ENCODE data around the gene SLC40A1.

SLC40A1 gene

DNA sequence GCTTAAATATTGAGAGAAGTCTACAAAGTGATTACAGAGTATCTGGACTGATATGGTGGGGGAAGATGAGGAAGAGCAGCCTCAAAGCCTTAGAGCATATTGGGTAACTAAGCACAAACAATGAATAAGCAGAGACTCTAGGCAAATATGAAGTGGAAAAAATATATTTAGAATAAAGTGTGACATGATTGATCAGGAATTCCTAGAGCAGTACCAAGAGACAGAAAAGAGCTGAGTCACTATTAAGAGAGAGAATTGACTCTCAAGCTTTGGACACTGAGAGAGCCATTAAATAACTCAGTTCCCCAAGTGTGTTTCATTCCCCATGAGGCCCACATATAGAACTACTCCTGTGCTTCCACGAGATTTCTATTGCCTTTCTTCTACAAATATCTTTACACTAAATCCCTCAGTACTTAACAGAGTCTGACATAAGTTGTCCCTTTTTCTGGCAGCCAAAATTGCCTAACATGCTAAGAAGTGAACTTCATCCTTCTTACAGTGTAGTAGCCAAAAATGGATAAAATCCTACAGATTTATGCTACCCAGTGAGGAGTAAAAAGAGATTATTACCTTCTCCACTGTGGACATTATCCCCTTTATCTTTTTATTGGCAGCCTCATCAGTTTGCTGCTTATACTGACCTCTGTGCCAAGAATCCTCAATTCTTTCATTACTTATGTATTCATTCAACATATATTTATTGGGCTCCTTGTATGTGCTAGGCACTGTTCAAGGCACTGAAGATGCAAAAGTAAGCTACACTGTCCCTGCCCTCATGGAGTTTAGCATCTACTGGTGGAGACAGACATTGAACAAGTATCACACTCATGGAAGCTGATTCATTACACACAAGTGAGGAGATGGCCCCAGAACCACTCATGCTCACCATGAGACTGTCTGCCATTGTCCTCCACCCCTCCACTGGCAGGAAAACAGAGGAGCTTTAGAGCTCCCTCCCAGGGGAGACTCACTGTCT, 45.4 kb downstream of the SLC40A1 start:
- no peak for DNase-seq

DNA sequence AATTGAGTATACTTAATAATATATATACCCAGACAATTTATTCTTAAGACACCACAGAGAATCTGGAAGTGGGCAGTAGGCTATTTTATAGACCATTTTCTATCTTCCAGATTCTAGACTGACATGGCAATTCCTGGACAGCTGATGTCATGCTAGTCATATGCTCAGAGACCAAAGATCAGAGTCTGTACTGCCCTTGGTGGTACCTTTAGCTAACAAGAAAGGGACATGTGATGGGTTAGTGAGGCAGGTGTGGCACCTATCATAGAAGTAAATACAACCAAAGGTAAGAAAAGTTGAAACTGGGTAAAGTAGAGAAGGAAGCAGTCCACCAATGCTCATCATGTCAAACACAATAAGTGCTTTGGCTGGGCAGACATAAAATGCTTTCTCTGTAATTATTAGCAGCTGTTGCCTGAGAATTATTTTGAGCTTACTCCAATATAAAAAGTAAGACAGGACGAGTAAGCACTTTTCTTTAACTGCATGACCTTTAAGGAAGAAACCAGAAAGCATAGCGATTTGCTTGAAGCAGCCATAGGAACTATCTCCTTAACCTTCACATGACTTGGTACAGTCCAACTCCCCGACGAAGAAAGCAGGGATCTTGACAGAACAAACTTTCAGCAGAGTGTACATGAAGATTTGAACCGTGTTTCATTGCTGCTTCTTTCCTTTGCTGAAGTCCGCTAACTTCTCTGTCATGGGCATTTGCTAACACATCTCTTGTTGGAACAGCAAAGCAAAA, 47.1 kb downstream of the SLC40A1 start:
- DNase-seq, result no peak

DNA sequence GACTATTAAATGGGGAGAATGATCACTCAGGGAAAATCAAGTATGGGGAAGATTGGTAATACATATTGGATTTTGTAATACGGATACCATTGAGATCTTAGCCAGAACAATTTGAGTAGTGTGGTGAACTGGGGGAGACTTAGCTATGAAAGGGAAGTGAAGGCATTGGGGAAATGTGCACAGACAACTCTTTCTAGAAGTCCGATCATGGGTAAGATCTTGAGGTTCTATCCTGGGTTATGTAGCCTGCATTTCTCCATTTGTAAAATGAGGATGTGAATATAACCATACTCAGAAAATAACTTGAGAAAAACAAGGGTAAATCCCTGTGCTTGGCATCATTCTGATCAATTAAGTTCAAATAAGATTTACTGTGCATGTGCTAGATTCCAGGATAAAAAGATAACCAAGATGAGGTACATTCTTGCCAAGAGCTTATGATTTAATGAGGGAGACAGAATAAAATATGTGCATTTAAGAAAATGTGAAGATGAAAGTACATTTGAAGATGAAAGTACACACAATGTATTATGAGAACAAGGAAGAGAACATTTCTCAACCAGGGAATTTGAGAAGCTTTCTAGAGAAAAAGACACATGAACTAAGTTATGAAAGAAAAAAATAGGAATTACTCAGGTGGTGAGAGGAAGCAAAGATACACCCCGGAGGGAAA, 49.5 kb downstream of the SLC40A1 start:
- no peak for DNase-seq

DNA sequence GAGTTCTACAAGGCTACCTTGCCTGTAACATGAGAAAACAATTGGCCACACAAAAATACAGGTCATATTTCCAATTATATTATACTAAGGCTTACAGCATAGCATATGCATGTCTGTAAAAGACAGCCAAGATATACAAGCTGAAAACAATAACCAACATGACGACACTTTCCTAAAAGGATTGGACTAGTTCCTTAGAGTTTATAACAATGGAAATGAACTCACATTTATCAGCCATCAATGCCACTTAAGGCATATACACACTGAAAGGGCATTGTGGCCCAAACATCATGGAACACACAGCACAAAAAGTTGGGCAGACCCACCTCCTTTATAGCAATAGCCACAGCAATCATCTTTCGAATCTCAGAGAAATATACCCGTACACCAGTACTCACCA, 52.0 kb downstream of the SLC40A1 start:
- DNase-seq, result no peak

DNA sequence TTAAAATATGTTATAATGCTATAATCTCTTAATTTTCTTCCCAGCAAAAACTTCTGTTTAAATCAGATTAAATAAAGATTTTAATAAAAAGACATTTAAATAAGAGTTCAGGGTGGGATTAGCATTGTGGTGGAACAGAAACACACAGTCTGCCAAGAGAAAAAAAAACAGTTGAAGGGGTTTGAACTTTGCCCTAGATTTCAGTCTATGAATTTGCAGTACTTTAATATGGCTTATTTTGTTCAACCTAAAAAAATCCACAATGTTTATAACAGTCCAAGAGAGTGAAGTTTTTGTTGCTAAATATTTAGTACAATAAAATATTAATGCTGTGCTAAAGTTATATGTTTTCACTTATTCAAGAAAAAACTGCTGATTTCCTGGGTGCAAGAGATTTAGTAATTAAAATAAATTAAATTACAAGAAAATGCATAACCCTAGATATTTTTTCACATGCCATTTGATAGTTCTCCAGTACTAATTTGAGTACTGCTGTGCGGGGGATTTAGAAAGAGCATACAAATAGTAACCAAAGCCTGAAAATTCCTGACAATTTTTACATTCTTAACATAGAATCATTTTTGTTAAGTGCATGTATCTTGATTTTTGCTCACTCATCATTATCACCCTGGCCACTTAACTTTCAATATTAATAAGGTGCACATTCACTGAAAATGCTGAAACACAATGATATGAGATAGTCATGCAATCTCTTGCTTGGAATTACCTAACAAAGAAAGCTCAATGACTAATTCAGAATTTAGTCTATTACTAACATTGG, 52.6 kb downstream of the SLC40A1 start:
- no peak for DNase-seq

DNA sequence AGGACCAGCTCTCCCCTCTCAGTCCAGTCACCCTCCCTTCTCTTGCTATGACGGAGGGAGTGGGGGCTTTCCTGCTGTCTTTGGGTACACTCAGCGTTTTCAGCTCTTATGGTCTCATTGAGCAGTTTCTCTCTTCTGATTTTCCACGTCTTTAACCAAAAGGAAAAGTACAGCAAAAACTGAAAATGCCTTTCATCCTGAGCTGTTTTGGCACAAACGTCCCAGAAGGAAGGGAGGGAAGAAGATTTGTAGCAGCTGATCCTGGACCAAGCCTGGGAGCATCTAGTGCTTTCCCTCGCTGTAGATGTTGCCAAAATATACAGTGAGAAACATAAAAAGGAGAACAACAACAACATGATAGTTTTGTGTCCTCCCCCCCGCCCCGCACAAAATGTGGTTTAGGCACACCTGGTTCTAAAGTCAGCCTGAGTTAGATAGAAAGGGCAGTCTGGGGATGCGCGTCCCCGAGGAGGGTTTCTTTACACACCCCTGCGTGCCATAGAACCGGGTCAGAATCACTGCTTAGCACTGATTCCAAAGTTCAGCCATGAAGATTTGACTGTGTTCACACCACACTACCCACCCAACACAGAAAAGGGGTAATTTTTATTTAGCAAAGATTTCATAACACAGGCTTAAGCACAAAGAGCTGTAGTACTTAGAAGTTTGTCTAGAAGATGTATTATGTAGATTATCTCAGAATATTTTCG, 53.4 kb downstream of the SLC40A1 start:
- DNase-seq, result no peak

DNA sequence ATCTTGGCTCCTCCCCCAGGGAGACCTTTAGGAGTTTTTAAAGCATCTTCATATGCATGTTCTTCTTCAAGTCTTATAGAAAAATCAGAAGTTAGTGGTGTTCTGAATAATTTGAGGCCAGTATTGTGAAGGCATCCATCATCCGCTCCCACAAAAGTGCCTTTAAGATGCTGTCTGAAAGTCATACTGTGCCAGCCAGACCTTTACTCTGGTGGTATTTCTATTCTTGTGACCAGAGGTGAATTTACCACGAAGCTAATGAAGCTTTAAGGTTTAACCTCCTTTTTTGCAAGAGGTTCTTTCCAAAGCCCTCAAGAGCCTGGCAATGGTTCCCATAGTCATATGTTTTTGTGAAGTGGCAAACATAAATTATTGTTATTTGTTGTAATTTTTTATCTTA, 54.3 kb downstream of the SLC40A1 start:
- DNase-seq, result no peak

DNA sequence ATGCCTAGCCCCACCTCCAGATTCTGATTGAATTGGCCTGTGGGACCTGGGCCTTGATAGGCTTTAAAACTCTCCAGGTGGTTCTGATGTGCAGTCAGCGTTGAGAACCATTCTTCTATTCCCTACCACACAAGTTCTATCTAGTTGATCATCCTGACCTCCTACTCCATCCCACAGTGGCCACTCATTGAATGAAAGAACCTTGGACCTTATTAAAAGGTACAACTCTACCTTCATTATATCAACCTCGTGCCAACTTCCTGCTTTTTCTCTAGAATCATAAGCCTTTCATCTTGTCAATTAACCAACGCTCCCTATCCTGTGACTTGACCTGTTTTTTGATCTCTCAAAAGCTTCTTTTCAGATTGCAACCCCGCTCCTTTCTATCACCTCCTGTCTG, 55.8 kb downstream of the SLC40A1 start:
- no peak for DNase-seq

DNA sequence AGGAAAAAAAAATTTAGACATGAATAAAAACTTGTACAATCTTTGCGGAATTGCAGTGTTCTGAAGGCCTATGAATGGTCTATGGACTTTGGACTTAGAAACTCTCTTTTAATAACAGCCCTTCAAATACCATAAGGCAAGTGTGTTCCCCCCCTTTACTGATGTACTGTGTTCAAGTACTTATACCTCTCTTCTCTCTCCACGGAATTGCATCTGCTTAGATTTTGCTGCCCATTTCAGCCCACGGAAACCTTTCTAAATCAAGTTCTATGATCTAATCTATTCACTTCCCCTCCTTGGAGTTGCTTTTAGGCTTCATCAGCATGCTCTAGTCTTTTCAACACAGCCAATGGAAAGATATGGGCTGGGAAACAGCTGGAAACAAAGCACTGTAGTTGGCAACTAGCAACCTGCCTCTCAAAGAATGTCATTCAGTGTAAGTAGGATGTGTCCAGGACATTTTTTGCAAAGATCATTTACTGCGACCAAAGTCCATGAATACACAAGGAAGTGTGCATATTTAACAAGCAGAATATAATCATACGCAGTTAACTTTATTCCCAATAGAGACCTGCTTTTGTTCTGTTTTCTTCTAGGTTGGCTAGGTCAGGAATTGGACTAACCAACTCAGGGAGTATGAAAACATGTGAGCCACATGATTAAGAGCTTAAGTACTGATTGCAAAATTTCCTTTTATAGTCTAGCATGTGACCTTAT, 58.0 kb downstream of the SLC40A1 start:
- no peak for DNase-seq

DNA sequence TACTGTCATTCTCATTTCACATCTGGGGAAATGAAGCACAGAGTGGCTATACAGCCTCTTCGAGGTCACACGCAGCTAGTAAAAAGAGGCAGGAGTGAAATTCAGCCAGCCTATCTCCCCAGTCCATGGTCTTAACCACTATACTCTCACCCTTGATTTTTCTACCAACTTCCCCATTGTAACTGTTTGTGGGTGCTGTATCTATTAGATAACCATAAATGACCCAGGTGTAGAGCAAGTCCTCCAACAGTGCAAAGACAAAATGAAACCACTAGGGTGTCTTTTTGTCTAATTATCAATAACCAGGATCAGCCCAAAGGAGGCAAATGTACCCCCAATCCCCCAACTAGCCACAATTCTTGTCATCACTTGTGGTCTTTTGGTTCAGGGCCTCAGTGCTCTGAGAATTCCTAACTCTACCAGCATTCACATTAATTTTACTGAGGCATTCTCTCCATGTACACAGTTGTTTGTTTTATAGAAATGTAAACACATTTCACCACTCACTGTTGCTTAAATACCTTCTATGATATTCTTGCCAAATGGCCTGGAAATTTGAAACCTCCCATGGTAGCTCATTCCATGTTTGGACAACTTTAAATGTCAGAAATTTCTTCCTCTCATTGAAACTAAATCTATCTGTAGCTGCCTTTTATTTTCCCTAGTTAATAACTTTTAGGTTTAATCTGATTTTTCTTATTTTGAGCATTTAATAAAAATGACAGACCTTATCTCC, 58.7 kb downstream of the SLC40A1 start:
- no peak for DNase-seq

DNA sequence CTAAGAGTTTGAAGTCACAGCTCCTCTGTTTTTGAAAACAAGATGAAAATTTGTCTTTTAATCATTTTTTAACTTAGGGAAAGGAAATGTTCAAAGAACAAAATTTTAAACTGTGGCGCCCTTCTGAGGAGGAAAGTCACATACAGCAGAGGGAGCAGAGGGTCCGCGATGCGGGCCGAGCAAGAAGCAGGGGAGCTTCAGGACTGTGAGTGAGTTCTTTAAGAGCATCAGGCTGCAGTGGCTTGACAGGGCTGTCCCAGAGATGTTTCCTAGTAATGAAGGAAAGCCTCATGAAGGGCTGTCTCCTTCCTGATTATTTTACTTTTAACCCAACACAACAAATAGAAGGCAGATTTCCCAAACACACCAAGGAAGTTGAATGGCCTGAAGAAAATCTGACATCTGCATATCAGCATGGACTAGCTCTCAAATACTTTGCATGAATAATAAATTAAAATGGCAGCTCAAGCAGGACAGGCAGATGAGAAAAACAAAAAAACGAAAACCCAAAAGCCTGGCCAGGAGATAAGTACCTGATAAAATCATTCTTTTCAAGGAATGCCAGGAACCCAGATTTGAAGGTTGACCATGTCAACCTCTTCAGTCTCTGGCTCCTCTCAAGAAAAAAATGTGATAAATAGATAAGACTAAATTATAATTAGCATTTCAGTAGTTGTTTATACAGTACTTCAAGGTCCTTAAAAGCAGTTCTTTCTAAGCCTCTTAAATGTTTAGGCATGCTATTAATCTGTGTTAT, 60.8 kb downstream of the SLC40A1 start:
- DNase-seq, result no peak

DNA sequence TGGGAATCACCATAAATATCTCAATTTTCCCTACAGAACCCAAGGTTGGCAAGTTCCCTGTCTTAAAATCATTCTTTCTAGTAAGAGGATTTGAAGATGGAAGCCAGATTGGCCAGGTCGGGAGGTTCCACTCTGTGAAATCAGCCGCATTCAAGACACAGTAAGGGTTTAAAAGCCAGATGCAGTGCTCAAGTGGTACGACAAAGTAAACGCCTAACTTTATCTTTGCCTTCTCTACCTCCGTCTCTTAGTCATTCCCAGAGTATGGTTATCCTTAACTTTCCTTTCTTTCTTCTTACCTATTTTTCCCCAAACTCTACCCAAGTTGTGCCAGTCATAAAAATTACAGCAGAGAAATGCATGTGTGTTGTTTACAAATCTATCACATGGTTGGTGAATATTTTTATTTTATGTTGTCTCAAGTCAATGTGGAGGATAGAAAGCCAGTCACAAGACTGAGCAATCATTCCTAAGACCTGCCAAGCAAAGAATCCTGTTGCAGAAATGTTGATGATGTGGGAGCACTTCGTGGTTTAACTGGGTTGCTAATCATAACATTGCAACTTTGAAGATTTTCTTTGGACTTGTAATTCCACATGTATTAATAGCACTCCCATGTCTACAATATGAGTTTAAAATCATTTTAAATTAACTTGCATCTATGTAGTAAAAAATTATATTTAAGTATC, 62.6 kb downstream of the SLC40A1 start:
- DNase-seq, result no peak

DNA sequence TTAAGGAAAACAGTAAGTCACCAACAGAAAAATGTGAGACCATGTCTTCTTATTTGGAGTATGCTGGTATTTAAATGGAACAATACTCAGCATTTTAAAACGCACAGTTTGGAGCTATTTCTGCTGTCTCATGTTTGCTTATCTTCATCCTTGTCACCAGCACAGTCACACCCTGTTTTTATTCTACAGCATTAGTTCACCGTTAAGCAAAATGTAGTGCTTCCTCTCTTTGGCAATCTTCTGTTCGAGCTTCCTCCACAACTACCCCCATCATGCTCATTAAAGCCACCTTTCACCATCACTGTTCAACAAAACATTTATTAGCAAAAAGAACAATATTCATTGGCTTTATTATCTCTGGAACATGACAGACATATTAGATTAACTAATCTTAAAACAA, 64.0 kb downstream of the SLC40A1 start:
- DNase-seq, result no peak

DNA sequence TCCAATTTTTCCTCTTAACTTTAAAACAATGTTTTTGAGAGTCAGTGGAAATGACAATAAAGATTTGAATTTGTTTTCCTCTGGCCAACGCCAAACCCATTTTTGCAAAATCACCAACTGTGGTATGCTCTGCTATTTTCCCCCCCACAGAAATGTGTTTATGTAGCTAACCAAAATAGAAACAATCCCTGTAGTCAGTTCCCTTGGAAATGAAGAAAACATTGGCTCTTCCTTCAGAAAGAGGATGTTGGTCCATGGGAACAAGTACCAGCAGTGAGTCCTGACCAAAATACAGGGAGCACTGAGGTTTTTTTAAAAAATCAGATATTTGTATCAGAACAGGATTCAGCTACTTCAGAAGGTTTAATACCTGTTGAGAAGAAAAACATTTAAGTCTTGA, 65.3 kb downstream of the SLC40A1 start:
- DNase-seq, result no peak

DNA sequence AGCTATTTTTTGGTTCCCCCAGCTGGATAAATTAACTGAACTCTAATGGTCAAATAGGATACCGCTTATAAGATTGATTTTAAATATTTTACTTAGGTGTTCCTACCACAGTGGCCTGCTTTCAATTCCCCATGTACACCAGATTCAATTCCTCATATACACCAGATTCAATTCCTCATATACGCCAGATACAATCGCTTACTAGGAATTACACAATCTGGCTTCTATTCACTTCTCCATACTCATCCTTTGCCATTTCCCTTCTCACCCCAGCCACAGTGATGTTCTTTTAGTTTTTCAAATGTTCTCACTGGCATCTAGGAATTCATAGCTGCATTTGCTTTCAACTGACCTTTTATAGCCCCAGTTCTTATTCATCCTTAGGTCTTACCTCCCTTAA, 66.5 kb downstream of the SLC40A1 start:
- DNase-seq, result no peak

DNA sequence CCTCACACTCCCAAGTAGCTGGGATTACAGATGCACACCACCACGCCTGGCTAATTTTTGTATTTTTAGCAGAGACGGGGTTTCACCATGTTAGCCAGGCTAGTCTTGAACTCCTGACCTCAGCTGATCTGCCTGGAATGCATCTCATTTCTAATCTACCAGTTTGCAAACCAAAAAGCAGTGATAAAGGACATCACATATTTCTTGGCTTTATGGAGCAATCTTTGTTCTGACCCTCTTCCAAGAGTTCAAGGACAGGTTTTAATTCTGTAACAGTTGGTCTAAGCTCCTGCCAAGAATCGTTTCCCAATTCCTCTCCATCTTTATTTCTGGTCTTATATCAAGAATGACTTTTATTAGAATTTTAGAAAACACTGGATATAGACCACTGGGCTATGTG, 67.7 kb downstream of the SLC40A1 start:
- DNase-seq, result no peak

DNA sequence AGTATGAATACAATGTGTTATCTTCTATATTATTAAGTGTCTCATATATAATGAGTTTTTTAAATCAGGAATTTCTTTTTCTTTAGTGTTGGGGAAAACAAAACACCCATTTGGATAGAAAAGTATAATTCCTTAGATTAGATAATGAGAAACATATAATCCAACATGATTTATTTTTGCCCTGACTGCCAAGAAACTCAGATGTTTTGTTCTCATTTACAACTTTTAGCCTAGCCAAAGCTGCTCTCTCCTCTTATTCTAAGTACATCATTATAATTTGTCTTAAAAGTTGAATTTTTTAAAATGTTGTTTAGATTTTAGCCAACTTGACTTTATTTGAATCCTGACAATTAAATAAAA, 68.6 kb downstream of the SLC40A1 start:
- no peak for DNase-seq

DNA sequence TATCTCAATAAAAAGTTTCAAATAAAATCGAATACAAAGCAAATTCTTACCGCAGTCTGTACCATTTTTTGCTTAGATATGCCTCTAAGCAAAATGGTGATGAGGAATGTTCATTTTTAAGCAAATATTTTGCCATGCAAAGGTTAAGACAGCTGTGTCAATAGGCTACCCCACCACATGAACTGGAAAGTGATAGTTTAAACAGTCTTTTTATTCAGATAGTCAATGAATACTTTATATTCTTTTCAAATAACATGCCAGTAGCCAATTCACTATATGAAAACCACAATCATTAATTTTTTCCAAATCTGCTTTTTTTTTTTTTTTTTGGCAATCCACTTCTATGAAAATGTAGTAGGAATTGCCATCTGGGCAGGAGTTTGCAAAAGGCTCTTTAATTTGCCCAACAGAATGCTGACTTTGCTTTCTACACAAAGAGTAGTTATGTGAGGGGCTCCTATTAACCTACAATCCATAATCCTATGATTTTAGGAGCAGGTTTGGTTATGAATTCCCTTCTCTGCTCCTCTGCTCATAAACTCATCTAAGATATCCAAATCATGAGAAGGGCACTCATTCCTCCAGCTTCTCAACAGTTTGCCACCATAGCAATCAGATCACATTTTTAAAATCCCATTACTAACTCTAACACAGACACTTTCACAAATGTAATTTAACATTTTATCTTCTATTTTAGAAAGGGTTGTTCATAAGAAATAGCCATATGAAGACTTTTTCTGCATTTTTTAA, 69.2 kb downstream of the SLC40A1 start:
- DNase-seq, result no peak
